ENCODE results near the gene SLC35G2. TPM values are rescaled to one million over a fixed set of nuclear protein-coding genes. Genes with fewer than 3 reads are reported as not detected.
A peak's percentile ranks its signal among the peaks of the same experiment; 100 is the strongest.
"Not testable (repeated sequence)": the region's sequence is repeated elsewhere in the genome, so short reads cannot be mapped to it uniquely, and the experiment has no call there.

SLC35G2 gene
- total and polyA plus RNA-seq, 2 experiments from 2014 or later: 0.27 to 3.5 TPM

- Histone ChIP-seq H3K9me3 (ENCODE audit: low read depth) (no peaks in the 10 kb centered on the region), H3K4me3 (no peak overlapping the region), H3K27me3 (no peaks in the 10 kb centered on the region), H3K27ac (no peak overlapping the region), H3K4me1 (ENCODE audit: low read depth) (no peaks in the 10 kb centered on the region), H3K36me3 (no peaks in the 10 kb centered on the region)
- no peak for DNase-seq (ENCODE audit: low read depth in 1 of 2, low spot score in 1 of 2)
- no peak for TF ChIP-seq CTCF (IDR thresholded peaks at IDR 0.05; ENCODE audit: low read depth, low read length)
These were observed 79.6 kb downstream of the SLC35G2 start for GRCh38 chr3:136898549-136898948.

- Histone ChIP-seq H3K27me3 (no peaks in the 10 kb centered on the region), H3K4me1 (ENCODE audit: low read depth) (no peaks in the 10 kb centered on the region), H3K9me3 (ENCODE audit: low read depth) (no peaks in the 10 kb centered on the region), H3K4me3 (no peak overlapping the region), H3K36me3 (no peaks in the 10 kb centered on the region), H3K27ac (no peak overlapping the region)
- no peak for DNase-seq (ENCODE audit: low read depth in 1 of 2, low spot score in 1 of 2)
- no peak for TF ChIP-seq CTCF (IDR thresholded peaks at IDR 0.05; ENCODE audit: low read depth, low read length)
These were observed 80.0 kb downstream of the SLC35G2 start for GRCh38 chr3:136898954-136899353.

- TF ChIP-seq CTCF (IDR thresholded peaks at IDR 0.05; ENCODE audit: low read depth, low read length): no peak
- Histone ChIP-seq H3K36me3 (no peaks in the 10 kb centered on the region), H3K27me3 (no peaks in the 10 kb centered on the region), H3K4me3 (no peak overlapping the region), H3K9me3 (ENCODE audit: low read depth) (no peaks in the 10 kb centered on the region), H3K4me1 (ENCODE audit: low read depth) (no peaks in the 10 kb centered on the region), H3K27ac (no peak overlapping the region)
- peak in 1 of 2 donors; percentile 13 for DNase-seq (ENCODE audit: low read depth in 1 of 2, low spot score in 1 of 2)
These were observed 80.8 kb downstream of the SLC35G2 start for GRCh38 chr3:136899622-136900158.

- not testable (repeated sequence) for DNase-seq (ENCODE audit: low read depth in 1 of 2, low spot score in 1 of 2); H3K36me3 ChIP-seq; H3K27ac ChIP-seq; H3K4me3 ChIP-seq; H3K9me3 ChIP-seq (ENCODE audit: low read depth); H3K4me1 ChIP-seq (ENCODE audit: low read depth); H3K27me3 ChIP-seq
These were observed 81.8 kb downstream of the SLC35G2 start for GRCh38 chr3:136900694-136901093.

GRCh38 chr3:136901391-136901790, 82.5 kb downstream of the SLC35G2 start:
- no peak overlapping the region for H3K4me3 ChIP-seq
- no peak for DNase-seq (ENCODE audit: low read depth in 1 of 2, low spot score in 1 of 2)
- H3K9me3 ChIP-seq (ENCODE audit: low read depth): no peaks in the 10 kb centered on the region
- TF ChIP-seq CTCF (IDR thresholded peaks at IDR 0.05; ENCODE audit: low read depth, low read length): no peak
- H3K4me1 ChIP-seq (ENCODE audit: low read depth): no peaks in the 10 kb centered on the region
- no peaks in the 10 kb centered on the region for H3K36me3 ChIP-seq
- no peak overlapping the region for H3K27ac ChIP-seq
- no peaks in the 10 kb centered on the region for H3K27me3 ChIP-seq

GRCh38 chr3:136902530-136902929, 83.6 kb downstream of the SLC35G2 start:
- H3K27ac ChIP-seq; H3K9me3 ChIP-seq (ENCODE audit: low read depth); H3K27me3 ChIP-seq; H3K36me3 ChIP-seq; H3K4me1 ChIP-seq (ENCODE audit: low read depth); H3K4me3 ChIP-seq; DNase-seq (ENCODE audit: low read depth in 1 of 2, low spot score in 1 of 2): not testable (repeated sequence)

GRCh38 chr3:136903899-136904298, 85.0 kb downstream of the SLC35G2 start:
- H3K27me3 ChIP-seq: no peaks in the 10 kb centered on the region
- H3K4me3 ChIP-seq: no peak overlapping the region
- H3K36me3 ChIP-seq: no peaks in the 10 kb centered on the region
- no peaks in the 10 kb centered on the region for H3K4me1 ChIP-seq (ENCODE audit: low read depth)
- H3K27ac ChIP-seq: no peak overlapping the region
- DNase-seq (ENCODE audit: low read depth in 1 of 2, low spot score in 1 of 2): no peak
- no peaks in the 10 kb centered on the region for H3K9me3 ChIP-seq (ENCODE audit: low read depth)
- no peak for TF ChIP-seq CTCF (IDR thresholded peaks at IDR 0.05; ENCODE audit: low read depth, low read length)

Measured in cardiac muscle cell (in vitro differentiated cells and primary cell).